ENCODE results near the gene LYPLAL1.

DNA sequence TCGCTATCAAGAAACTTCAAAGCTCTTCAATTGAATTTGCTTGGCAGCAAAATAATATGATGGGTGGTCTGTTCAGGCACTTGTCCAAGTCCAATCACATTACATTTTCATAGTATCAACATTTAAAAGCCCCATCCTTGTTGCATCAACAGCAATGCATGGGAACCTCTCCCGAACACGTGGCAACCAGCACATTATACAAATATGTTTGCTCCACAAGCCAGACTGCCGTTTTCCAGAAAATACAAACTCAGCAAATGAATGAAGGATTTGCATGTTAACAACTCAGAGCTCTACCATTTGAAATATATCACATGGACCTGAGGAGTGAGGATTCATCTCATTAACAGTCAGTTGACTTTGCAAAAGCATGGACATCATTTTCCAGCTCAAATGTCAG is 20.0 kb upstream of the LYPLAL1 start:
- TF ChIP-seq, protein P1, sequence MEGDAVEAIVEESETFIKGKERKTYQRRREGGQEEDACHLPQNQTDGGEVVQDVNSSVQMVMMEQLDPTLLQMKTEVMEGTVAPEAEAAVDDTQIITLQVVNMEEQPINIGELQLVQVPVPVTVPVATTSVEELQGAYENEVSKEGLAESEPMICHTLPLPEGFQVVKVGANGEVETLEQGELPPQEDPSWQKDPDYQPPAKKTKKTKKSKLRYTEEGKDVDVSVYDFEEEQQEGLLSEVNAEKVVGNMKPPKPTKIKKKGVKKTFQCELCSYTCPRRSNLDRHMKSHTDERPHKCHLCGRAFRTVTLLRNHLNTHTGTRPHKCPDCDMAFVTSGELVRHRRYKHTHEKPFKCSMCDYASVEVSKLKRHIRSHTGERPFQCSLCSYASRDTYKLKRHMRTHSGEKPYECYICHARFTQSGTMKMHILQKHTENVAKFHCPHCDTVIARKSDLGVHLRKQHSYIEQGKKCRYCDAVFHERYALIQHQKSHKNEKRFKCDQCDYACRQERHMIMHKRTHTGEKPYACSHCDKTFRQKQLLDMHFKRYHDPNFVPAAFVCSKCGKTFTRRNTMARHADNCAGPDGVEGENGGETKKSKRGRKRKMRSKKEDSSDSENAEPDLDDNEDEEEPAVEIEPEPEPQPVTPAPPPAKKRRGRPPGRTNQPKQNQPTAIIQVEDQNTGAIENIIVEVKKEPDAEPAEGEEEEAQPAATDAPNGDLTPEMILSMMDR (CRISPR knock-in tag; IDR thresholded peaks at IDR 0.05), result no peak
- TF ChIP-seq PHF20 (CRISPR knock-in tag; IDR thresholded peaks at IDR 0.05) (no peak), ZNF879 (CRISPR knock-in tag; IDR thresholded peaks at IDR 0.05) (no peak), RFX1 (IDR thresholded peaks at IDR 0.05) (no peak), ARHGAP35 (CRISPR knock-in tag; IDR thresholded peaks at IDR 0.05; ENCODE audit: borderline replicate concordance) (no peak), ELF1 (CRISPR knock-in tag; IDR thresholded peaks at IDR 0.05) (no peak), SUZ12 (IDR thresholded peaks at IDR 0.05; ENCODE audit: low read depth, low read length) (no peak), SAFB2 (CRISPR knock-in tag; IDR thresholded peaks at IDR 0.05; ENCODE audit: borderline replicate concordance, low read depth) (no peak), RELA (CRISPR knock-in tag; IDR thresholded peaks at IDR 0.05) (no peak), HCFC1 (IDR thresholded peaks at IDR 0.05; ENCODE audit: low read depth, low read length) (no peak), POLR2A (IDR thresholded peaks at IDR 0.05; ENCODE audit: insufficient read depth in 1 of 2, low read depth in 2 of 2, low read length in 2 of 2) (no peak), ZNF616 (CRISPR knock-in tag; IDR thresholded peaks at IDR 0.05; ENCODE audit: low read depth) (no peak)
- TF ChIP-seq, protein P2, sequence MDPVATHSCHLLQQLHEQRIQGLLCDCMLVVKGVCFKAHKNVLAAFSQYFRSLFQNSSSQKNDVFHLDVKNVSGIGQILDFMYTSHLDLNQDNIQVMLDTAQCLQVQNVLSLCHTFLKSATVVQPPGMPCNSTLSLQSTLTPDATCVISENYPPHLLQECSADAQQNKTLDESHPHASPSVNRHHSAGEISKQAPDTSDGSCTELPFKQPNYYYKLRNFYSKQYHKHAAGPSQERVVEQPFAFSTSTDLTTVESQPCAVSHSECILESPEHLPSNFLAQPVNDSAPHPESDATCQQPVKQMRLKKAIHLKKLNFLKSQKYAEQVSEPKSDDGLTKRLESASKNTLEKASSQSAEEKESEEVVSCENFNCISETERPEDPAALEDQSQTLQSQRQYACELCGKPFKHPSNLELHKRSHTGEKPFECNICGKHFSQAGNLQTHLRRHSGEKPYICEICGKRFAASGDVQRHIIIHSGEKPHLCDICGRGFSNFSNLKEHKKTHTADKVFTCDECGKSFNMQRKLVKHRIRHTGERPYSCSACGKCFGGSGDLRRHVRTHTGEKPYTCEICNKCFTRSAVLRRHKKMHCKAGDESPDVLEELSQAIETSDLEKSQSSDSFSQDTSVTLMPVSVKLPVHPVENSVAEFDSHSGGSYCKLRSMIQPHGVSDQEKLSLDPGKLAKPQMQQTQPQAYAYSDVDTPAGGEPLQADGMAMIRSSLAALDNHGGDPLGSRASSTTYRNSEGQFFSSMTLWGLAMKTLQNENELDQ (CRISPR knock-in tag; IDR thresholded peaks at IDR 0.05; ENCODE audit: borderline replicate concordance), result no peak
